Measurements from ENCODE around the gene MOB4.
"Not testable (repeated sequence)": the region's sequence is repeated elsewhere in the genome, so short reads cannot be mapped to it uniquely, and the experiment has no call there.

Gene MOB4

GRCh38 chr2:197515739-197516392 lies at the start of gene MOB4:
Gene MOB4 (plus strand): TSS chr2:197516066. CDS start chr2:197516087, 21 bp downstream.
- no peaks in the 10 kb centered on the region for H3K36me3 ChIP-seq (replicated peaks)
- no peaks in the 10 kb centered on the region for H3K27me3 ChIP-seq (replicated peaks)
- peak; percentile 88 for DNase-seq
- TF ChIP-seq CTCF (IDR thresholded peaks at IDR 0.05; ENCODE audit: low read depth, low read length, missing control alignments), result no peak
- in situ Hi-C loops (cut with HindIII; ENCODE audit: low pct_ligation_motif_present, low sequenced_read_pairs), result no loop called here
- H3K27ac ChIP-seq, result peak within 1 kb of the TSS; percentile 45
- peak within 1 kb of the TSS; percentile 92 for H3K4me3 ChIP-seq (ENCODE audit: low read depth, low read length)

GRCh38 chr2:197472166-197472565 lies 43.7 kb upstream of the MOB4 start:
- H3K36me3 ChIP-seq (replicated peaks), result peaks cover 58% of the 10 kb centered on the region
- no peak for DNase-seq
- no peak for TF ChIP-seq CTCF (IDR thresholded peaks at IDR 0.05; ENCODE audit: low read depth, low read length, missing control alignments)
- H3K27ac ChIP-seq, result no peak overlapping the region
- H3K4me3 ChIP-seq (ENCODE audit: low read depth, low read length), result no peak overlapping the region
- no peaks in the 10 kb centered on the region for H3K27me3 ChIP-seq (replicated peaks)
- in situ Hi-C loops (cut with HindIII; ENCODE audit: low pct_ligation_motif_present, low sequenced_read_pairs), result no loop called here

DNA sequence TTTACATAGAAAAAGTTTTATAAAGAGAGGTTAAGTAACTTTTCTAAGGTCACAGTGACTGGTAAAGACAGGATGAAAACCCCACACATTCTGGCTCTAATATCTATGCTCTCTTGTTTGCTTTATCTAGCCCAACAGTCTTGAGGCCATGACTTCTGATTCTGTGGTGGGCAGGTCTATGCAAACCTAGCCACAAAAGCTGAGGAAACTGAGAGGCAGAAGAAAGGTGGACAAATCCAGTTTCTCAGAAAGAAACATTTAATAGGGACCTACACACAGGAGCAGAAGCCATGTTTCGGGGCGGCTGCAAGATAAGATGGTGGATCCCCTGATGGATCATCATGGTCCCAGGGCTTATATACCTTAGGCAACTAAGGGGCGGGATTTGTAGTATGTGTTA lies 38.1 kb upstream of the MOB4 start:
- DNase-seq, result no peak
- H3K36me3 ChIP-seq (replicated peaks), result peaks cover 42% of the 10 kb centered on the region
- in situ Hi-C loops (cut with HindIII; ENCODE audit: low pct_ligation_motif_present, low sequenced_read_pairs), result no loop called here
- H3K27me3 ChIP-seq (replicated peaks), result no peaks in the 10 kb centered on the region
- TF ChIP-seq CTCF (IDR thresholded peaks at IDR 0.05; ENCODE audit: low read depth, low read length, missing control alignments), result no peak
- H3K4me3 ChIP-seq (ENCODE audit: low read depth, low read length), result no peak overlapping the region
- H3K27ac ChIP-seq, result no peak overlapping the region

- Histone ChIP-seq H3K36me3 (replicated peaks) (peaks cover 32% of the 10 kb centered on the region), H3K27me3 (replicated peaks) (no peaks in the 10 kb centered on the region), H3K27ac (no peak overlapping the region), H3K4me3 (ENCODE audit: low read depth, low read length) (no peak overlapping the region)
- TF ChIP-seq CTCF (IDR thresholded peaks at IDR 0.05; ENCODE audit: low read depth, low read length, missing control alignments), result no peak
- in situ Hi-C loops (cut with HindIII; ENCODE audit: low pct_ligation_motif_present, low sequenced_read_pairs), result no loop called here
- no peak for DNase-seq
Observed at GRCh38 chr2:197480165-197481036, 35.5 kb upstream of the MOB4 start.

DNA sequence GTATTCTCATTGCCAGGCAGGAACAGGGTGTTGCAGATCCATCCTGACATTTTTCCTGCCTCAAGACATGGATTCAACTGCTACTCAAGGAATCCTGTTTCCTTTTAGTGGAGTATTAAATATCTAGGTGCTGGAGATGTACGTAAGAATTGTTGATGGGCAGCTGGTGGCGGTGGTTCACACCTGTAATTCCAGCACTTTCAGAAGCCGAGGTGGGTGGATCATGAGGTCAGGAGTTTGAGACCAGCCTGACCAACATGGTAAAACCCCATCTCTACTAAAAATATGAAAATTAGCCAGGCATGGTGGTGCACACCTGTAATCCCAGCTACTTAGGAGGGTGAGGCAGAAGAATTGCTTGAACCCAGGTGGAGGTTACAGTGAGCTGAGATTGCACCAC lies 31.6 kb upstream of the MOB4 start:
- H3K4me3 ChIP-seq (ENCODE audit: low read depth, low read length); H3K27ac ChIP-seq; H3K27me3 ChIP-seq (replicated peaks); DNase-seq; in situ Hi-C loops (cut with HindIII; ENCODE audit: low pct_ligation_motif_present, low sequenced_read_pairs): not testable (repeated sequence)
- H3K36me3 ChIP-seq (replicated peaks), result peaks cover 34% of the 10 kb centered on the region

DNA sequence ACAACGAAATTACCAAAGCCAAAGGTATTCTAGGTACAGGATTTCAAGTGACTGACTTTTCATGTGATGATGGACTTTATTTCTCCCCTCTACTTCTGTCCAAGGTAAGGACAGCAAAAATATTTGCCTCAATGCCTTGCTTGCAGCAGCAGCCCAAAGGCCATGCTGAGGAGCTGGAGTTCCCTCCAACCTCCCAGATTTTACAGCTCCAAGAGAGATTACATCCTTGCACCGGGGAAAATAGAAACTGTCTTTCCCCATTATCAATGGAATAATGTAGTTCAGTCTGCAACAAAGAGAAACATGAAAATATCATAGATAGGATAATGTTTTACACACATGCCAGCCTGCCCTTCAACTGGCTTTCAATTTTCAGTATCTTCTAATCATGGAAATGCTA lies 29.7 kb upstream of the MOB4 start:
- Histone ChIP-seq H3K36me3 (replicated peaks) (peaks cover 50% of the 10 kb centered on the region), H3K4me3 (ENCODE audit: low read depth, low read length) (no peak overlapping the region), H3K27me3 (replicated peaks) (no peaks in the 10 kb centered on the region), H3K27ac (no peak overlapping the region)
- no peak for TF ChIP-seq CTCF (IDR thresholded peaks at IDR 0.05; ENCODE audit: low read depth, low read length, missing control alignments)
- in situ Hi-C loops (cut with HindIII; ENCODE audit: low pct_ligation_motif_present, low sequenced_read_pairs), result no loop called here
- DNase-seq, result no peak

Data from brain microvascular endothelial cell (primary cell).